Measurements from ENCODE around the gene PTPRA. TPM values are rescaled to one million over a fixed set of nuclear protein-coding genes. Genes with fewer than 3 reads are reported as not detected.
A peak's percentile ranks its signal among the peaks of the same experiment; 100 is the strongest.

PTPRA gene
- total and polyA plus RNA-seq, 2 of the 13 experiments (the other 11 are each of a cell fraction or from before 2014, with no cell fraction given), result 47.2 to 127 TPM

- peak; percentile 60; the same call in 1 of the 2 replicates for TF ChIP-seq RARA (CRISPR knock-in tag; IDR thresholded peaks at IDR 0.05)
- peak; percentile 98 for TF ChIP-seq ZIK1 (CRISPR knock-in tag; IDR thresholded peaks at IDR 0.05; ENCODE audit: borderline replicate concordance, low read depth)
- peak; percentile 87; the same call in 1 of the 2 replicates for TF ChIP-seq XBP1 (CRISPR knock-in tag; IDR thresholded peaks at IDR 0.05)
- TF ChIP-seq YEATS2 (CRISPR knock-in tag; IDR thresholded peaks at IDR 0.05; ENCODE audit: borderline replicate concordance), result peak; percentile 95
- peak; percentile 99 for TF ChIP-seq ZNF543 (CRISPR knock-in tag; IDR thresholded peaks at IDR 0.05)
- TF ChIP-seq DNMT3B (CRISPR knock-in tag; conservative IDR thresholded peaks at IDR 0.05), result peak; percentile 89; the same call in 1 of the 2 replicates
- 0 out of 2 replicates have a peak, but pooled peaks have one; percentile 71 for TF ChIP-seq ZNF329 (CRISPR knock-in tag; IDR thresholded peaks at IDR 0.05; ENCODE audit: low read depth)
- peak; percentile 97 for TF ChIP-seq NR0B2 (CRISPR knock-in tag; IDR thresholded peaks at IDR 0.05)
- peak; percentile 90; the same call in 1 of the 2 replicates for TF ChIP-seq TSC22D2 (CRISPR knock-in tag; IDR thresholded peaks at IDR 0.05; ENCODE audit: borderline replicate concordance)
- 0 out of 2 replicates have a peak, but pooled peaks have one; percentile 26 for TF ChIP-seq PRMT3 (CRISPR knock-in tag; IDR thresholded peaks at IDR 0.05; ENCODE audit: borderline replicate concordance, low read depth)
- no peak for TF ChIP-seq CCAR2 (optimal IDR thresholded peaks at IDR 0.05; ENCODE audit: low read depth, low read length)
- TF ChIP-seq FIP1L1 (IDR thresholded peaks at IDR 0.05; ENCODE audit: borderline replicate concordance, insufficient read depth, low read depth, low read length), result no peak
- peak; percentile 90 for TF ChIP-seq CSRNP2 (CRISPR knock-in tag; conservative IDR thresholded peaks at IDR 0.05; ENCODE audit: low read depth)
- peak; percentile 46 for TF ChIP-seq FOXP4 (CRISPR knock-in tag; IDR thresholded peaks at IDR 0.05)
- no peak for TF ChIP-seq HMG20A (CRISPR knock-in tag; IDR thresholded peaks at IDR 0.05; ENCODE audit: borderline replicate concordance)
- TF ChIP-seq ZNF691 (CRISPR knock-in tag; IDR thresholded peaks at IDR 0.05; ENCODE audit: borderline replicate concordance, low read depth), result peak; percentile 64; the same call in 1 of the 2 replicates
- TF ChIP-seq MXD4 (CRISPR knock-in tag; IDR thresholded peaks at IDR 0.05), result peak; percentile 97
- no peak for TF ChIP-seq ZNF550 (CRISPR knock-in tag; IDR thresholded peaks at IDR 0.05; ENCODE audit: borderline replicate concordance)
- TF ChIP-seq MLXIP (CRISPR knock-in tag; IDR thresholded peaks at IDR 0.05; ENCODE audit: borderline replicate concordance), result peak; percentile 90; the same call in 1 of the 2 replicates
- peak; percentile 97 for TF ChIP-seq ZNF839 (CRISPR knock-in tag; IDR thresholded peaks at IDR 0.05; ENCODE audit: borderline replicate concordance)
These were observed 32.9 kb upstream of the PTPRA start, which contains the start of the genes PCED1A and VPS16 (continued) for GRCh38 chr20:2840138-2840966.
